SK-N-MC (cell line): ENCODE data around the gene AGAP1.

ENCODE experiments used
- DNase-seq: peaks from one replicate; pipeline ENCODE4 v3.0.0-alpha.2; 2011; ENCODE audit warnings: low read depth, low spot score
- H3K27ac ChIP-seq: fragments of 200-600 bp; sonication (generic); 2 replicates; pipeline ENCODE4 v1.5.1; 2016; ENCODE audit warnings: mixed run types
- H3K36me3 ChIP-seq: fragments of 200-600 bp; sonication (generic); 2 replicates; pipeline ENCODE4 v1.6.1; 2017; ENCODE audit warnings: antibody characterized with exemption, low read length, mixed read lengths; ENCODE audit not compliant: insufficient read depth
- H3K4me3 ChIP-seq: fragments of 200-600 bp; sonication (generic); 2 replicates; pipeline ENCODE4 v1.5.1; 2016
- H3K9ac ChIP-seq: fragments of 200-600 bp; sonication (generic); 2 replicates; pipeline ENCODE4 v1.8.0; 2017; ENCODE audit warnings: mixed run types, mixed read lengths; ENCODE audit not compliant: insufficient read length
- H3K9me3 ChIP-seq: fragments of 200-600 bp; sonication (generic); 2 replicates; pipeline ENCODE4 v1.6.1; 2017; ENCODE audit warnings: low read depth, mild to moderate bottlenecking, antibody characterized with exemption, low read length, moderate library complexity, mixed read lengths
- EZH2 ChIP-seq: fragments of 200-600 bp; sonication (generic); IDR thresholded peaks from one replicate; pipeline ENCODE4 v1.6.1; 2017; ENCODE audit warnings: antibody characterized with exemption
- FOXP2 ChIP-seq: optimal IDR thresholded peaks from 2 replicates; pipeline ENCODE3; 2011; ENCODE audit warnings: mild to moderate bottlenecking, moderate library complexity; ENCODE audit not compliant: insufficient read depth; ENCODE audit errors: extremely low read length, control extremely low read depth
- POLR2AphosphoS5 ChIP-seq: IDR thresholded peaks from 2 replicates; pipeline ENCODE4 v1.6.1; 2012; ENCODE audit warnings: mild to moderate bottlenecking, low read depth, low read length, borderline replicate concordance

The AGAP1 gene

DNA sequence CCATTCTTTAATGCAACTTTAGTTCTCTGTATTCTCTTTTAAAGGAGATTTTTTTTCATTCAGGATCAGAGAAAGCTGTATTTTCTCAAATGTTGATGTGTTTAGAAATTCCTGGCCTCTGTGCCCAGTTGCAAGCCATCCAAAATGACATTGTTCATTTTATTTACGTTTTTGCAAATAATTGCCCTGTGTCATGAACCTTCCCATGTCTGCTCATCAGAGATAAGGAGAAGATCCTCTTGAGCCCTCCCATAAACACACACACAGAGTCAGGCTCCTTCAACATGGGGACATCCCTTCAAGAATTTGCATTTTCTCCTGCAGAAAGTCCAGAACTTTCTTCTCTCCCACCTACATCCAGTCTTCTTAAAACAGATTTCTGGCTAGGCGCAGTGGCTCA, 415.5 kb downstream of the AGAP1 start:
- no peak overlapping the region for H3K9ac ChIP-seq
- TF ChIP-seq FOXP2 (no peak), POLR2AphosphoS5 (no peak), EZH2 (no peak)
- H3K27ac ChIP-seq, result no peak overlapping the region
- no peak for DNase-seq
- H3K4me3 ChIP-seq, result no peak overlapping the region
- H3K9me3 ChIP-seq, result no peaks in the 10 kb centered on the region
- peaks cover 19% of the 10 kb centered on the region for H3K36me3 ChIP-seq

DNA sequence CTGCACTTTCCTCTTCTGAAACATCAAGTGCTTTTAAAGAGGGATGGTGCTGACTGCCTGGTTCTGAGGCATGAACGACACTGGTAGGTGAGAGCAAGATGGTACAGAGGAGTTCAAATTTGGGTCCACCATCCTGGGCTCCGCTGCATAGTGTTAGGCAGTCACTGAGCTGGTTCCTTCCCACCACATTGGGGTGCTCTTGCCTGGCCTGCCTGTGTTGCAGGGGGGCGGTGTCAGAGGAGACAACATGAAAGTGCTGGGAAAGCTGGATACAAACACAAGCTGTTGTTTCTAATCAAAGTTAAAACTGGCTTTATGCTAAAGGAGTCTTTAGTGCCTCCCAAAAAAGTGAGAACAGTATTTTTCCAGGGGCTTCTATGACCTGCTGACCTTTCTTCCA, 416.2 kb downstream of the AGAP1 start:
- H3K36me3 ChIP-seq, result peaks cover 26% of the 10 kb centered on the region
- TF ChIP-seq EZH2, result no peak
- TF ChIP-seq POLR2AphosphoS5, result no peak
- TF ChIP-seq FOXP2, result no peak
- H3K9me3 ChIP-seq, result no peaks in the 10 kb centered on the region
- no peak for DNase-seq
- H3K4me3 ChIP-seq, result no peak overlapping the region
- H3K9ac ChIP-seq, result no peak overlapping the region
- no peak overlapping the region for H3K27ac ChIP-seq

DNA sequence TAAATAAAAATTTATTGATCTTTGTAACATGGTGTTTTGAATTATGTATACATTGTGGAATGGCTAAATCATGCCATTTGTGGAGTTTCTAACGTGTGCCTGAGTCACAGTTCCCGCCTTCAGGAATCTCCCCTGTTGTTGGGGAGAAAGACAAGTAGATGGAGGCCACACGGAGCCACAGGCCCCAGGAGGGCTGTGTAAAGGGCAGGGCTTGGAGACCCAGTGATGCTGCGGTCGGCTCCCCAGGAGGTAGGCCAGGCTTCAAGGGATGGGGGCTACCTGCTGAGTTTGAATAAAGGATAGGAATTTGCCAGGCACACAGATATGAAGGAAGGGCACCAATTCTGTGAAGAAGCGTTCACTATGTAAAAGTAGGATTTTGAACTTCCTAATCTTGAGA, 417.3 kb downstream of the AGAP1 start:
- H3K9ac ChIP-seq, result no peak overlapping the region
- TF ChIP-seq EZH2, result no peak
- no peak for TF ChIP-seq FOXP2
- no peak for TF ChIP-seq POLR2AphosphoS5
- H3K9me3 ChIP-seq, result no peaks in the 10 kb centered on the region

DNA sequence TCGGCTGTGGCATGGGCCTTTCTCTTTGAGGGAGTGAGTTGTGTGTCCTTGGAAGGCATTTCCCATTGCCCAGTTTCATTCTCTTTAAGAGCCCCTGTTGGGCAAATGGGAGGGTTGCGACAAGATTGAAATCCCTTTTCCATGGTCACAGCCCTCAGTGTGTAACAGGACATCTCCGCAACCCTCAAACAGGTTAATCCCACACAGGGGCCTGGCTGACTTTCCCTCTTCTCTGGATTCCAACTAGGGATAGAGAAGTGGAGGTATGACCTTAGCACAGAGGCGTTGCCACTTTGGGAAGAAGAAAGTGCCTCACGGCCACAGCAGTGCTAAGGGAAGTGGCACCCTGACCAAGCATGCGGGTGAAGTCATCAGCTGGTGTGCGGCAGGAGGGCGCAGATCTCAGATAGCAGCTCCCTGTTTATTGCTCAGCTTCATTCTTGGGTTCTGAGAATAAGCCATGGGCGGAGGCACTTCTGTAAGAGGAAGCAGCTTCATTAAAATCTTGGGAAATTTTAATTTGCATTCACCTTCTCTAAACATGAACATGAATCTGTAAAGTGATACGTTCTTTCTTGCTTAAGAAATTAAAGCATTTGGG, 417.9 kb downstream of the AGAP1 start:
- H3K4me3 ChIP-seq, result no peak overlapping the region
- TF ChIP-seq EZH2, result no peak
- no peak for TF ChIP-seq POLR2AphosphoS5
- no peak for TF ChIP-seq FOXP2
- DNase-seq, result no peak
- no peaks in the 10 kb centered on the region for H3K9me3 ChIP-seq
- peaks cover 37% of the 10 kb centered on the region for H3K36me3 ChIP-seq
- no peak overlapping the region for H3K27ac ChIP-seq
- H3K9ac ChIP-seq, result no peak overlapping the region

More for the DNA sequence above, 417.3 kb downstream of the AGAP1 start:
- no peak for DNase-seq
- H3K36me3 ChIP-seq, result peaks cover 35% of the 10 kb centered on the region
- no peak overlapping the region for H3K4me3 ChIP-seq
- no peak overlapping the region for H3K27ac ChIP-seq

DNA sequence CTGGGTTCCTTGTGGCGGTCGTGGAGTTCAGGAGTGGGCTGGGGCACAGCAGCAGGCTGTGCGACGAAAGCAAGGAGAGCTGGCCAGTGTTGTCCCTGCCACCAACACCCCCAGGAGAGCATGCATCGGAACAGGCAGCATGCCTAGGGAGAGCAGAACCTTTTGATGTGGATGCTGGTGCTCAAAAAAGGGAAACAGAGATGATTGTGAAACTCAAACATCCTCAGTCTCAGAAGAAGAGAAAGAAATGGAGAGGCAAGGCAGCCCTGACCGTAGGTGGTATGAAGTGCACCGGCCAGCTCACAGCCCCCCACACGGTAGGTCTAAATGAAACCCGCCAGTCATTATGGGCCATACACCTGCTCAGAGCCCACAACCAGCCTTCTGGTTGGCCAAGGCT, 420.9 kb downstream of the AGAP1 start:
- H3K9ac ChIP-seq, result no peak overlapping the region
- no peaks in the 10 kb centered on the region for H3K9me3 ChIP-seq
- no peak overlapping the region for H3K4me3 ChIP-seq
- H3K27ac ChIP-seq, result no peak overlapping the region
- no peak for TF ChIP-seq EZH2
- no peak for TF ChIP-seq POLR2AphosphoS5
- TF ChIP-seq FOXP2, result no peak
- H3K36me3 ChIP-seq, result peaks cover 29% of the 10 kb centered on the region
- DNase-seq, result no peak

DNA sequence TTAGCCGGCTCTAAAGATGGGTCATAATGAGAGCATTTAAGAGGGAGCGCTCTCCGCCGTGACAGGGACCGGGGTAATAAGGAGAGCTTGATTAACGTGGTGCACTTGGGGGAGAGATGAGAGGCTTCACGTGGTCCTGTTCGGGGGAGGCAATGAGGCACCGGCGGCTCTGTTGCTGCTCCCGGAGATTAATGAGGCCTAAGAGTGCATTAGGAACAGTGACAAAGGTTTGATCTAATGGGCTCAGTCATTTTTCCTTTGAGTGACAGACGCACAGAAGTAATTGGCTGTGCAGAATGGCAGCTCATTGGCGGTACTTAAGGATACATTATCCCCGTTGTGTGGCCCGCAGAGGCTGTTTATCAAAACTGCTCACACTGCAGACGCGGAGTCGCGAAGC, 423.7 kb downstream of the AGAP1 start:
- no peak overlapping the region for H3K27ac ChIP-seq
- no peak overlapping the region for H3K9ac ChIP-seq
- no peak overlapping the region for H3K4me3 ChIP-seq
- H3K36me3 ChIP-seq, result peaks cover 29% of the 10 kb centered on the region
- H3K9me3 ChIP-seq, result no peaks in the 10 kb centered on the region
- no peak for TF ChIP-seq POLR2AphosphoS5
- TF ChIP-seq EZH2, result no peak
- no peak for TF ChIP-seq FOXP2
- no peak for DNase-seq

DNA sequence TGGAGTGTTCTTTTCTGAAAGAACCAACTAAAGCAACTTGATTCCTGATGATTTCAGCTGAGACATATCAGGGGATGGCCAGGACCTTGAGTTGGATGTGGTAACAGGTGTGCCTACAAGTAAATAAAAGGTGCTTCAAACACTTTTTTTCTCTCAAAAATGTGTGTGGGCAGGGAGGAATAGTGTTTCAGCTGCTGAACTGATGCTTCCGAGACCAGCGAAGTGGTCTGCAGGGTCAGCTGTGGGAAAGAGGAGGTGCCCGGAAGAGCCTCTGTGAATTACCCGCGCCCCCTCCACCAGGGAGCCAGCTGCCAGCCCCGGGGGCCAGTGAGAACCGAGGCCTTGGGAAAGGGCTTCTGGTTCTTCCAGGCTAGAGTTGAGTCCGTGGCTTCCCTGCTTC, 425.0 kb downstream of the AGAP1 start:
- no peak overlapping the region for H3K9ac ChIP-seq
- DNase-seq, result no peak
- TF ChIP-seq EZH2 (no peak), POLR2AphosphoS5 (no peak), FOXP2 (no peak)

DNA sequence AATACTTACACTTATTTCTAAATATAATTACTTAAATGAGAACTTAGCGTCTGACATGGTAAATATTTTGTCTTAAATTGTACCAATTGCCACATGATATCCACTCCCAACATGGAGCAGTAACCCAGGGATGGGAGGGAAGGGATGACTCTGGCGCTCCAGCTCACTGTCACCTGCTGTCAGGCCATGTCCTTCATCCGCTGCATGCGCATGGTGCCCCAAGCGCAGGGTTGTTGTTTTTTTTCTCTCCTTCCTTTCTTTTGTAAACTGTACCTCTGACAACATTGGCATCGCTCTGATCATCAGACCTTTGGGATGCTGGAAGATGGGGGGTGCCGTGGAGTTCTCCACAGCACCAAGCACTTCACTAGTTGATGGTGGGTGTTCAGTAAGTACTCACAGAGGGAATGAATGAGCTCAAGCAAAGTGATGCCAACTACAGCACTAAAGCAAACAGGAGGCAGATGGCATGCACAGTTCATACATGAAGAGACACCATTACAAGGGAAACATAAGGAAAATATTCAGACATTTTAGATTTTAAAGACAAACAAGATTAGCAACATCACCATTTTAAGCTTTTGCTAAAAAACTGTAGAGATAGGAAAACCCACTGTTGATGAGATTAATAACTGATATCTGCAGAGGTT, 426.5 kb downstream of the AGAP1 start:
- no peak overlapping the region for H3K9ac ChIP-seq
- TF ChIP-seq POLR2AphosphoS5 (no peak), FOXP2 (no peak), EZH2 (no peak)
- peaks cover 9% of the 10 kb centered on the region; the same call in 1 of the 2 replicates for H3K36me3 ChIP-seq
- H3K27ac ChIP-seq, result no peak overlapping the region
- DNase-seq, result no peak
- H3K9me3 ChIP-seq, result no peaks in the 10 kb centered on the region
- no peak overlapping the region for H3K4me3 ChIP-seq

More for the DNA sequence above, 425.0 kb downstream of the AGAP1 start:
- peaks cover 23% of the 10 kb centered on the region for H3K36me3 ChIP-seq
- H3K4me3 ChIP-seq, result no peak overlapping the region
- H3K27ac ChIP-seq, result no peak overlapping the region
- H3K9me3 ChIP-seq, result no peaks in the 10 kb centered on the region
